Lower lobe of right lung (tissue), 2 donors: ENCODE data around the gene VARS2. TPM values are rescaled to one million over a fixed set of nuclear protein-coding genes. Genes with fewer than 3 reads are reported as not detected.
A peak's percentile ranks its signal among the peaks of the same experiment; 100 is the strongest.

Experiments used
- ATAC-seq, 2 donors: fragments of 200-7000 bp; cut with Tn5 transposase; one replicate each; pipeline ENCODE4 v1.9.1; 2020 to 2022; ENCODE audit warnings: mild to moderate bottlenecking in 2 of 2, moderate library complexity in 2 of 2
- DNase-seq: peaks from one replicate; pipeline ENCODE4 v3.0.0-alpha.2; 2020
- H3K27ac ChIP-seq: fragments of 200-600 bp; one replicate; pipeline ENCODE4 v1.8.0; 2022
- H3K27me3 ChIP-seq: fragments of 200-600 bp; one replicate; pipeline ENCODE4 v1.8.0; 2022; ENCODE audit warnings: low read depth
- H3K36me3 ChIP-seq: fragments of 200-600 bp; one replicate; pipeline ENCODE4 v1.8.0; 2022; ENCODE audit warnings: mild to moderate bottlenecking
- H3K4me1 ChIP-seq: fragments of 200-600 bp; one replicate; pipeline ENCODE4 v1.8.0; 2022
- H3K4me3 ChIP-seq: fragments of 200-600 bp; one replicate; pipeline ENCODE4 v1.8.0; 2022; ENCODE audit warnings: mild to moderate bottlenecking
- H3K9me3 ChIP-seq: fragments of 200-600 bp; one replicate; pipeline ENCODE4 v1.8.0; 2022
- CTCF ChIP-seq: fragments of 200-600 bp; IDR thresholded peaks from one replicate; pipeline ENCODE4 v1.8.0; 2022; ENCODE audit warnings: antibody characterized with exemption, mild to moderate bottlenecking
- intact Hi-C: fragments of 100-400 bp; cut with DNase I; formaldehyde crosslinking; loops from one replicate; pipeline ENCODE4 v1.11.0; 2022
- microRNA-seq: library from miRNA; unstranded; fragments of <30 nt; microRNA quantifications from one replicate; pipeline ENCODE4 v1.2.0, GENCODE V29; 2020; ENCODE audit warnings: borderline number of aligned reads
- total RNA-seq: library from RNA; stranded (reverse); fragmentation: NEBNext Ultra II Directional; extraction: Animal tissue kit (Norgen Biotek cat#: 25700); gene quantifications from one replicate; pipeline ENCODE4 v1.2.1, GENCODE V29; 2021
- donor health status: DM: no; HTN: yes; CAD: no; lungs with severe emphysema.

Gene VARS2
- total RNA-seq, 1 donor from 2014 or later = 33.0 TPM

DNA sequence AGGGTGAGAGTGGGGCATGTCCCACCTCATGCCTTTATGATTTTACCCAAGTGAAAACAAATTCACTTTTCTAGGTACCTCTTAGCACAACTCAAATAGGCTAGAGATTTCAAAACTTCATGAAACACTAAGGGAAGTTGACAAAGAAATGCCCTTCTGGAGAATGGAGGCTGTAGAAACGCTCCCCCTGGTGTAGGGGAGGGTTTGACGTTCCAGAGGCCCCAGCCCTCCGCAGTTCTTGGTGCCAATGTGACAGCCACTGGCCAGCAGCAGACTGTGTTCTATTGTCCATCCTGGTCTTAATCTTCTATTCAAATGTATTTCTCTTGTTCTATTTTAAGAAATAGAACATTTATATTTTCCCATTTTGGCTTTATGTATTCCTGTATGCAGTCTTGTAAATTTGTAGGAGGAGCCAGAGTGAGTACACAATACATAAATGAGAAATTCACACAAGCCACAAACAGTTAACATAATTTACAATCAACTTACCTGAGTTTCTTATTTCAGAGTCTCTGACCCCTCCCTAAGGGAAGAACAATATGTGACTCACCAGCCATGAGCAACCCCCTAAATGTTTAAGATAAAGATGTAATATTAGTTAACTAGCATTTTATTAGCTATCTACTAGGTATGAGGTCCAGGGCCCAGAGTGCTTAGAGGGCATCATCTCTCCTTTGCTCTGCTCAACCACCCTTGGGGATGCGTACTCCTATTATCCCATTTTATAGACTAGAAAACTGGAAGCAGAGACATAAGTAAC lies 60.6 kb downstream of the VARS2 start:
- Histone ChIP-seq H3K27ac (no peak overlapping the region), H3K36me3 (no peaks in the 10 kb centered on the region), H3K4me1 (no peaks in the 10 kb centered on the region), H3K4me3 (no peak overlapping the region), H3K9me3 (no peaks in the 10 kb centered on the region), H3K27me3 (no peaks in the 10 kb centered on the region)
- ATAC-seq (peak in 1 of 2 donors; percentile 47), DNase-seq (no peak)
- no peak for TF ChIP-seq CTCF
- intact Hi-C loops = no loop called here

Small RNA genes lying within 50 kb of the gene (microRNA-seq; reads per million reads assigned to microRNA genes)
- gene MIR4640 = 1.5 reads per million

Other genes starting within 250 kb of the VARS2 start
- 28.4 TPM for gene DHX16, start 241.2 kb upstream of the VARS2 start, total RNA-seq
- gene PPP1R18, start 227.6 kb upstream of the VARS2 start, total RNA-seq = 78.5 TPM
- 10.0 TPM for gene NRM, start 223.3 kb upstream of the VARS2 start, total RNA-seq
- 24.5 TPM for gene MDC1, start 197.0 kb upstream of the VARS2 start, total RNA-seq
- 292 TPM for gene TUBB, start 193.9 kb upstream of the VARS2 start, total RNA-seq
- 151 TPM for gene FLOT1, start 171.6 kb upstream of the VARS2 start, total RNA-seq
- 18.0 TPM for gene IER3, start 169.7 kb upstream of the VARS2 start, total RNA-seq
- gene DDR1, start 29.7 kb upstream of the VARS2 start, total RNA-seq = 80.9 TPM
- gene GTF2H4, start 6.0 kb upstream of the VARS2 start, total RNA-seq = 37.1 TPM
- 351 TPM for gene SFTA2, start 17.9 kb downstream of the VARS2 start, total RNA-seq
- gene MUCL3, start 26.7 kb downstream of the VARS2 start, total RNA-seq = 5.3 TPM
- 3.8 TPM for gene MUC21, start 69.5 kb downstream of the VARS2 start, total RNA-seq
- gene MUC22, start 96.2 kb downstream of the VARS2 start, total RNA-seq = not detected
- gene C6orf15, start 198.3 kb downstream of the VARS2 start, total RNA-seq = not detected
- 10.5 TPM for gene PSORS1C1, start 200.6 kb downstream of the VARS2 start, total RNA-seq
- gene CDSN, start 206.2 kb downstream of the VARS2 start, total RNA-seq = not detected
- gene PSORS1C2, start 224.8 kb downstream of the VARS2 start, total RNA-seq = not detected
- 16.5 TPM for gene CCHCR1, start 243.6 kb downstream of the VARS2 start, total RNA-seq
- 6.2 TPM for gene TCF19, start 244.4 kb downstream of the VARS2 start, total RNA-seq